Measurements from ENCODE around the gene DRC7. TPM values are rescaled to one million over a fixed set of nuclear protein-coding genes. Genes with fewer than 3 reads are reported as not detected.

The DRC7 gene
- total RNA-seq, 1 donor = not detected

- no peak for DNase-seq (ENCODE audit: low read depth)
- H3K4me3 ChIP-seq (ENCODE audit: low read depth, low read length) = no peak overlapping the region
- TF ChIP-seq, protein P1, sequence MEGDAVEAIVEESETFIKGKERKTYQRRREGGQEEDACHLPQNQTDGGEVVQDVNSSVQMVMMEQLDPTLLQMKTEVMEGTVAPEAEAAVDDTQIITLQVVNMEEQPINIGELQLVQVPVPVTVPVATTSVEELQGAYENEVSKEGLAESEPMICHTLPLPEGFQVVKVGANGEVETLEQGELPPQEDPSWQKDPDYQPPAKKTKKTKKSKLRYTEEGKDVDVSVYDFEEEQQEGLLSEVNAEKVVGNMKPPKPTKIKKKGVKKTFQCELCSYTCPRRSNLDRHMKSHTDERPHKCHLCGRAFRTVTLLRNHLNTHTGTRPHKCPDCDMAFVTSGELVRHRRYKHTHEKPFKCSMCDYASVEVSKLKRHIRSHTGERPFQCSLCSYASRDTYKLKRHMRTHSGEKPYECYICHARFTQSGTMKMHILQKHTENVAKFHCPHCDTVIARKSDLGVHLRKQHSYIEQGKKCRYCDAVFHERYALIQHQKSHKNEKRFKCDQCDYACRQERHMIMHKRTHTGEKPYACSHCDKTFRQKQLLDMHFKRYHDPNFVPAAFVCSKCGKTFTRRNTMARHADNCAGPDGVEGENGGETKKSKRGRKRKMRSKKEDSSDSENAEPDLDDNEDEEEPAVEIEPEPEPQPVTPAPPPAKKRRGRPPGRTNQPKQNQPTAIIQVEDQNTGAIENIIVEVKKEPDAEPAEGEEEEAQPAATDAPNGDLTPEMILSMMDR (IDR thresholded peaks at IDR 0.05; ENCODE audit: insufficient read depth, low read depth, low read length) = no peak
Measured at GRCh38 chr16:57653936-57654335, 40.7 kb upstream of the DRC7 start.

DNA sequence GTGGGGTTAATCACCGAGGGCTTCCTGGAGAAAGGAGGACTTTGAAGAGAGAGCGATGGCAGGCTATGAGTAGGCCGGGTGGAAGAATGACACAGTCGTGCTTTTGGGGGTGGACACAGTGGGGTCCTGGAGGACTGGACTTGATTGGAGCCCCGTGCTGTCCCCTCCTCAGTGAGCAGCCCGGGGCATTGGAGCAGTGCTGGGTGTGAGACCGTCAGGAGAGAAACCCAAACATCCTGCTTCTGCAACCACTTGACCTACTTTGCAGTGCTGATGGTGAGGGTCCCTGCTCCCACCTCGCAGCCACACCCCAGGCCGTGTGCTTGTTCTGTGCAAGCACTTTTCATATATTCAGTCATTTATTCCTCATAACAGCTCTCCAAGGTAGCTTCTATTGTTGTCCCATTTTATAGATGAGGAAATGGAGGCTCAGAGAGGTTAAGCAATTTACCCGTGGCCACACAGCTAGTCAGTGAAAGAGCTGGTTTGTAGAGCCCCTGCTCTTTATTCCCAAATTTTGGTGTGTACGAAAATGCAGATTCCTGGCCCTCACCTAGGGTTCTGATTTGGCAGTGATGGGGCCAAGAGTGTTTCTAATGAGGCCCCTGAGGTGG is 38.2 kb upstream of the DRC7 start:
- TF ChIP-seq, protein P1 (IDR thresholded peaks at IDR 0.05; ENCODE audit: insufficient read depth, low read depth, low read length) = no peak
- DNase-seq (ENCODE audit: low read depth) = no peak
- H3K4me3 ChIP-seq (ENCODE audit: low read depth, low read length) = no peak overlapping the region

DNA sequence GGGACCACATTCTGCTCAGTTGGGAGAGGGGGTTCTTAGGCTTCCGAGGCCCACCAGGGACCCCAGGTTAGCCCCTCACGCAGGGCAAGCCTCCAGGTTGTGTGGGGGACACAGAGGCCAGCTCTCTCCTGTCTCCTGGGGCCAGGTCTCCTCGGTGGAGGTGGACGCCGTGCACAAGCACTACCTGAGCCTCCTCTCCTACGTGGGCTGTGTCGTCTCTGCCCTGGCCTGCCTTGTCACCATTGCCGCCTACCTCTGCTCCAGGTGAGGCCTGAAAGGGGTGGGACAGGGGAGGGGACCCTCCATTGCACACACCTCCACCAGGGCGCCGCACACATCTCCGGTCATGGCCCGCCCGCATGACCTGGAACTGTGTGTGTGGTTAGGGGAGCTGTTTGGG is 37.4 kb upstream of the DRC7 start:
- no peak overlapping the region for H3K4me3 ChIP-seq (ENCODE audit: low read depth, low read length)
- TF ChIP-seq, protein P1 (IDR thresholded peaks at IDR 0.05; ENCODE audit: insufficient read depth, low read depth, low read length) = no peak
- no peak for DNase-seq (ENCODE audit: low read depth)

- no peak for DNase-seq (ENCODE audit: low read depth)
Measured at GRCh38 chr16:57658130-57658877, 36.3 kb upstream of the DRC7 start.

DNA sequence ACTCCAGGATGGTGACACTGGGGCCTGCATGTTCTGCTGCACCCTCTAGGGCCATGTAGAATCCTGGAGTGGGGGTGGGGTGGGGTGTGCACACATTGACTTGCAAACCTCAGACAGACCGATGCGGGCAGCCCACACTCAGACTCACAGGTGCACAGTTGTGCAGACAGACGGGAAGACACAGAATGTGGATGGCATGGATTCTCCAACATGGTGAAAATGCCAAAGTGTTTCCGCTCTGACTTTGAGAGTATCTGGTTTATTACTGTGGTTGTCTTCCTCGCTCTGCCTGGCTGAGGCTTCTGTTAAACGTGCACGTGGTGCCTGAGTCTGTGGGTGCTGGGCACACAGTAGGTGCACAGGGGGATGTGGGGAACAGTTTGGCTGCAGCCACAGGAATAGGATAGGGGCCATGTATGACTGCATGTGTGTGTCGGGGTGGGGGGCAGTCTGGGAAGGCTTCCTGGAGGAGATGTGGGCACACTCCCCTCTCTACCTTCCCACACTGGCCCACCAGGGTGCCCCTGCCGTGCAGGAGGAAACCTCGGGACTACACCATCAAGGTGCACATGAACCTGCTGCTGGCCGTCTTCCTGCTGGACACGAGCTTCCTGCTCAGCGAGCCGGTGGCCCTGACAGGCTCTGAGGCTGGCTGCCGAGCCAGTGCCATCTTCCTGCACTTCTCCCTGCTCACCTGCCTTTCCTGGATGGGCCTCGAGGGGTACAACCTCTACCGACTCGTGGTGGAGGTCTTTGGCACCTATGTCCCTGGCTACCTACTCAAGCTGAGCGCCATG is 35.5 kb upstream of the DRC7 start:
- H3K4me3 ChIP-seq (ENCODE audit: low read depth, low read length) = no peak overlapping the region

More at GRCh38 chr16:57658130-57658877, 36.3 kb upstream of the DRC7 start:
- TF ChIP-seq, protein P1 (IDR thresholded peaks at IDR 0.05; ENCODE audit: insufficient read depth, low read depth, low read length) = no peak
- no peak overlapping the region for H3K4me3 ChIP-seq (ENCODE audit: low read depth, low read length)

DNA sequence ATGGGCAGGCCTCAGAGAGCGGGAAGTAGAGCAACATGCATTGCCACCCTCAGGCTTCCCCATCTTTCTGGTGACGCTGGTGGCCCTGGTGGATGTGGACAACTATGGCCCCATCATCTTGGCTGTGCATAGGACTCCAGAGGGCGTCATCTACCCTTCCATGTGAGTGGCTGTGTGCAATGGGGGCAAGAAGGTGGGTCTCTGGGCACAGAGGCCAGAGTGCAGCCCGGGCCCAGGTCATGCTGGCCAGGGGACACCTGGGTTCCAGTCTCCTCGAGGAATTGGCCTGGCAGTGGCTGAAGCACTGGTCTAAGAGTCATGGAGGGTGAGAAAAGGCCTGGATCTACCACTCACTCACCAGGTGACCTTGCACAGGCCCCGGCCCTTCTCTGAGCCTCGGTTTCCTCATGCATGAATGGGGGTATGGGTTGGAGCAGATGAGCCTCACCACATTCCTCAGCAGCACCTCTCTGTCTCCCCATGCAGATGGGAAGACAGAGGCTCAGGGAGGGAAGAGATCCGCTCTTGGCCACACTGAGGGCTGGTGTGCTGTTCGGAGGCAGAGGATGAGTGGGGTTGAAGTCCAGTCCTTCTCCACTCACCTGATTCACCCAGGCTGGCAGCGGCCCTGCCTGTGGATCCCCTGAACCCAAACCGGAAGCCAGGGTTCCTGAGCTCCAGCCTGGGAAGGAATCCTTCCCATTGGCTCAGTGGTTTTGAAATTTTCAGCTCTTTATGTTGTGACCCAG is 33.7 kb upstream of the DRC7 start:
- TF ChIP-seq, protein P1 (IDR thresholded peaks at IDR 0.05; ENCODE audit: insufficient read depth, low read depth, low read length) = no peak

More for the DNA sequence above, 35.5 kb upstream of the DRC7 start:
- DNase-seq (ENCODE audit: low read depth) = no peak
- TF ChIP-seq, protein P1 (IDR thresholded peaks at IDR 0.05; ENCODE audit: insufficient read depth, low read depth, low read length) = no peak

More for the DNA sequence above, 33.7 kb upstream of the DRC7 start:
- H3K4me3 ChIP-seq (ENCODE audit: low read depth, low read length) = no peak overlapping the region
- DNase-seq (ENCODE audit: low read depth) = no peak

Measured in fibroblast of villous mesenchyme (primary cell).